HepG2 (cell line): ENCODE measurements around the gene RAB29. TPM values are rescaled to one million over a fixed set of nuclear protein-coding genes. Genes with fewer than 3 reads are reported as not detected.
A peak's percentile ranks its signal among the peaks of the same experiment; 100 is the strongest.

Experiments used
- ASH2L ChIP-seq: fragments of 300-600, 200-600 bp; sonication (generic); IDR thresholded peaks from 2 replicates; pipeline ENCODE4 v1.7.0; 2017; ENCODE audit warnings: low read depth, mild to moderate bottlenecking, moderate library complexity, mixed read lengths, low read length; ENCODE audit not compliant: insufficient read length
- CC2D1A ChIP-seq: sonication (generic); formaldehyde crosslinking; IDR thresholded peaks from 2 replicates; pipeline ENCODE4 v1.8.1; 2023; ENCODE audit warnings: mild to moderate bottlenecking, missing genetic modification reagents
- CEBPZ ChIP-seq: IDR thresholded peaks from 2 replicates; pipeline ENCODE4 v1.6.1; 2012; ENCODE audit warnings: low read length, improper control_type of control experiment
- FOXO4 ChIP-seq: sonication (generic); formaldehyde crosslinking; conservative IDR thresholded peaks from 2 replicates; pipeline ENCODE4 v1.8.1; 2023; ENCODE audit warnings: missing genetic modification reagents
- HNRNPUL1 ChIP-seq: fragments of 200-400 bp; formaldehyde crosslinking; IDR thresholded peaks from 2 replicates; pipeline ENCODE4 v1.6.1; 2017; ENCODE audit warnings: low read depth, mild to moderate bottlenecking, low read length, moderate library complexity
- KDM6A ChIP-seq: IDR thresholded peaks from 2 replicates; pipeline ENCODE4 v1.6.1; 2016; ENCODE audit warnings: low read depth
- POGK ChIP-seq: sonication (generic); formaldehyde crosslinking; conservative IDR thresholded peaks from 2 replicates; pipeline ENCODE4 v1.8.0; 2022; ENCODE audit warnings: mild to moderate bottlenecking, moderate library complexity, missing genetic modification reagents
- RFX5 ChIP-seq: IDR thresholded peaks from 2 replicates; pipeline ENCODE4 v1.6.1; 2011; ENCODE audit warnings: low read depth, low read length, improper control_type of control experiment
- SP140L ChIP-seq: sonication (generic); formaldehyde crosslinking; IDR thresholded peaks from 2 replicates; pipeline ENCODE4 v1.4.0; 2020; ENCODE audit warnings: missing genetic modification reagents, borderline replicate concordance
- TBL1XR1 ChIP-seq: fragments of 150-350 bp; IDR thresholded peaks from 2 replicates; pipeline ENCODE4 v1.6.1; 2014; ENCODE audit warnings: borderline replicate concordance, low read length; ENCODE audit not compliant: partially characterized antibody
- TMF1 ChIP-seq: sonication (generic); formaldehyde crosslinking; IDR thresholded peaks from 2 replicates; pipeline ENCODE4 v1.8.1; 2022; ENCODE audit warnings: low read depth, missing genetic modification reagents
- ZFP36L2 ChIP-seq: sonication (generic); formaldehyde crosslinking; IDR thresholded peaks from 2 replicates; pipeline ENCODE4 v1.4.0; 2020; ENCODE audit warnings: missing genetic modification reagents
- ZNF138 ChIP-seq: sonication (generic); formaldehyde crosslinking; IDR thresholded peaks from 2 replicates; pipeline ENCODE4 v1.5.0; 2020; ENCODE audit warnings: mild to moderate bottlenecking, low read depth, missing genetic modification reagents
- ZNF281 ChIP-seq: sonication (generic); formaldehyde crosslinking; IDR thresholded peaks from 2 replicates; pipeline ENCODE4 v1.4.0; 2020; ENCODE audit warnings: missing genetic modification reagents, borderline replicate concordance
- ZNF30 ChIP-seq: sonication (generic); formaldehyde crosslinking; IDR thresholded peaks from 2 replicates; pipeline ENCODE4 v1.5.0; 2020; ENCODE audit warnings: mild to moderate bottlenecking, missing genetic modification reagents
- ZNF331 ChIP-seq: sonication (generic); formaldehyde crosslinking; IDR thresholded peaks from 2 replicates; pipeline ENCODE4 v1.4.0; 2020; ENCODE audit warnings: missing genetic modification reagents
- ZNF337 ChIP-seq: sonication (generic); formaldehyde crosslinking; IDR thresholded peaks from 2 replicates; pipeline ENCODE4 v1.5.1; 2020; ENCODE audit warnings: missing genetic modification reagents, low read depth, mild to moderate bottlenecking, borderline replicate concordance
- ZNF556 ChIP-seq: sonication (generic); formaldehyde crosslinking; IDR thresholded peaks from 2 replicates; pipeline ENCODE4 v1.4.0; 2020; ENCODE audit warnings: mild to moderate bottlenecking, missing genetic modification reagents, borderline replicate concordance
- ZNF788 ChIP-seq: sonication (generic); formaldehyde crosslinking; IDR thresholded peaks from 2 replicates; pipeline ENCODE4 v1.5.0; 2020; ENCODE audit warnings: mild to moderate bottlenecking, missing genetic modification reagents, borderline replicate concordance
- ZSCAN31 ChIP-seq: sonication (generic); formaldehyde crosslinking; IDR thresholded peaks from 2 replicates; pipeline ENCODE4 v1.5.0; 2020; ENCODE audit warnings: low read depth, mild to moderate bottlenecking, missing genetic modification reagents
- polyA plus RNA-seq, 8 experiments: library from polyadenylated mRNA; depleted of rRNA in 3 of 8; stranded (reverse) in 7 of 8; unstranded in 1 of 8; fragments of >200 nt; fragmentation: Illumina TruSeq in 4 of 8; extraction: Trizol in 4 of 8; gene quantifications; 2 replicates each; pipeline versions ENCODE4 v1.2.1 to v1.2.3, GENCODE V29; 2011 to 2016; ENCODE audit warnings: low read depth in 4 of 8, missing spikeins in 1 of 8, mixed read lengths in 1 of 8; ENCODE audit not compliant: insufficient read depth in 1 of 8
- total RNA-seq, 5 experiments: library from RNA; depleted of rRNA; stranded (reverse); fragments of >200 nt; fragmentation: Illumina TruSeq; extraction: Trizol; gene quantifications; 2 replicates each; pipeline ENCODE4 v1.2.3, GENCODE V29; 2016; ENCODE audit warnings: low read depth in 1 of 5

Gene RAB29
- total and polyA plus RNA-seq, 2 of the 13 experiments (the other 11 are each of a cell fraction or from before 2014, with no cell fraction given), result 8.7 to 10.1 TPM

- TF ChIP-seq ASH2L, result peak; percentile 88
- TF ChIP-seq ZNF281 (CRISPR knock-in tag), result no peak
- no peak for TF ChIP-seq ZNF138 (CRISPR knock-in tag)
- peak; percentile 42; the same call in 1 of the 2 replicates for TF ChIP-seq ZNF331
- TF ChIP-seq KDM6A (CRISPR knock-in tag), result no peak
- no peak for TF ChIP-seq ZFP36L2 (CRISPR knock-in tag)
- no peak for TF ChIP-seq FOXO4
- no peak for TF ChIP-seq HNRNPUL1
- TF ChIP-seq ZNF337, result no peak
- no peak for TF ChIP-seq ZSCAN31
- TF ChIP-seq ZNF788, result peak; percentile 25; the same call in 1 of the 2 replicates
- TF ChIP-seq RFX5, result no peak
- no peak for TF ChIP-seq TBL1XR1
- no peak for TF ChIP-seq ZNF30 (CRISPR knock-in tag)
- no peak for TF ChIP-seq CEBPZ
- no peak for TF ChIP-seq CC2D1A (CRISPR knock-in tag)
- no peak for TF ChIP-seq SP140L
- TF ChIP-seq TMF1 (CRISPR knock-in tag), result no peak
- TF ChIP-seq POGK, result no peak
- no peak for TF ChIP-seq ZNF556 (CRISPR knock-in tag)
Measured at GRCh38 chr1:205750138-205751035, 24.9 kb downstream of the RAB29 start, which contains the start of gene NUCKS1 (continued).
